ENCODE measurements around the gene KIAA1958. TPM values are rescaled to one million over a fixed set of nuclear protein-coding genes. Genes with fewer than 3 reads are reported as not detected.

Gene KIAA1958
- total and polyA plus RNA-seq, 10 of the 15 experiments (the other 5 are each of a cell fraction or from before 2014, with no cell fraction given): 0.53 to 8.7 (median 4.0) TPM

GRCh38 chr9:112717661-112718331, 231.2 kb downstream of the KIAA1958 start, which contains the start of gene INIP (continued):
- no peak for TF ChIP-seq BCLAF1 (IDR thresholded peaks at IDR 0.05)
- no peak; the same call in 1 of the 2 replicates for TF ChIP-seq STAT1 (conservative IDR thresholded peaks at IDR 0.05)
- TF ChIP-seq GATAD2B (conservative IDR thresholded peaks at IDR 0.05; ENCODE audit: low read depth): peak; percentile 47; the same call in 1 of the 2 replicates
- peak; percentile 94 for TF ChIP-seq NKRF (conservative IDR thresholded peaks at IDR 0.05)
- no peak for TF ChIP-seq IRF4 (IDR thresholded peaks at IDR 0.05; ENCODE audit: low read depth, low read length)
- no peak for TF ChIP-seq ASH2L (IDR thresholded peaks at IDR 0.05; ENCODE audit: borderline replicate concordance, low read depth)
- TF ChIP-seq EP300 (IDR thresholded peaks at IDR 0.05; ENCODE audit: borderline replicate concordance in 1 of 2, control insufficient read depth in 1 of 2, low read depth in 2 of 2, low read length in 2 of 2): no peak
- peak; percentile 19; the same call in 1 of the 2 replicates for TF ChIP-seq CBFB (IDR thresholded peaks at IDR 0.05; ENCODE audit: low read depth)
- no peak; the same call in 1 of the 2 replicates for TF ChIP-seq TARDBP (IDR thresholded peaks at IDR 0.05; ENCODE audit: borderline replicate concordance)
- TF ChIP-seq ATF2 (IDR thresholded peaks at IDR 0.05; ENCODE audit: low read length): no peak
- TF ChIP-seq MYB (IDR thresholded peaks at IDR 0.05; ENCODE audit: borderline replicate concordance, low read depth, low read length): no peak
- TF ChIP-seq BCL11A (IDR thresholded peaks at IDR 0.05; ENCODE audit: low read depth, low read length): no peak
- peak; percentile 70 for TF ChIP-seq CEBPZ (IDR thresholded peaks at IDR 0.05; ENCODE audit: low read depth, low read length)
- no peak for TF ChIP-seq ESRRA (IDR thresholded peaks at IDR 0.05; ENCODE audit: low read length)

All from GM12878 (cell line).